GM19463 (cell line): ENCODE results near the gene TSPYL4.

ENCODE experiments used
- ATAC-seq: cut with Tn5 transposase; IDR thresholded peaks from one replicate; pipeline ENCODE4 v1.9.1; 2021; ENCODE audit warnings: mild to moderate bottlenecking, moderate library complexity; ENCODE audit not compliant: unreplicated experiment

Gene TSPYL4

DNA sequence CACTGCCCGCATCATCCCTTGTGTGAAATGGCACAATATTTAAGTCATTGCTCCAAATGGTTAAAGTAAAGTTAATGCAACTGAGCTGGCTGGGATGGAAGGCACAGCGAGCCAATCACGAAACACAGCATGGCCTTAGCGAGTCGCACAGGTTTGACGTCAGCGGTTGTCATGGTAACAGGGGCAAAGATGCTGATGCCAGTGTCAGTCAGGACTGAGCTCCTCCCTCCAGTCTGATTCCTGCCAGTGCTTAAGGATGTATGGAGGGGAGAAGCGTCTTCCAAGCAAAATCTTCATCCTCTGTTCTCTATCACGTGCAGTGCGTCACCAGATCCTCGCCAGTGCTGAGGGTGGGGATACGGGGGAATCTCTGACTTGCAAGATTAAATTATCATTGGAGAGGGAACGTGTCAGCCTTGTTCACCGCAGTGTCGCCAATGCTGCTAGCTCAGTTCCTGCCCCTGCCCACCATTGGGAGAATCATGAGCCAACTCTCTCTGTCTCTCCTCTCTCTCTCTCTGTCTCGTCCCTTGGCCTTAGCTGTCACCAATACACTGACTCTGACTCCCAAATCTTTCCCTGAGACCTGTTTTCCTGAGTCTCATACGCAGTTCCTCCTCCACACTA is 24.5 kb downstream of the TSPYL4 start:
- no peak for ATAC-seq

DNA sequence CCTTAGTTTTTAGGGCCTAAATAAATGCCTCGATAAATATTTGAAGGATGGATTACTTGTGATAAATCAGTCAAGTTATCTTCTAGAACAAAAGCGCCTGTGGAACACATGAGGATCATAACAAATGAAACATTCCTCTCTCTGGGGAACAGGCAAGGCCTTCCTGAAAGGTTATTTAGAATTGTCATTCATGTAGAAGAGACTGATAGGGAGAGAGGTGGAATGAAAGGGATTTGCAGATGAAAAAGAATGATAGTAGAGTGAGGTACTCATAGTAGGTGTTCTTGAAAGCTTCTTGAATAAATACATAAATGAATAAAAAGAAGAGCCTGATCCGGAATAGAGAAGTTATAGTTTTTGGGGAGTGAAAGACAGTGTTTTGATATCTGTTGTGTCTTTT is 30.5 kb downstream of the TSPYL4 start:
- no peak for ATAC-seq

DNA sequence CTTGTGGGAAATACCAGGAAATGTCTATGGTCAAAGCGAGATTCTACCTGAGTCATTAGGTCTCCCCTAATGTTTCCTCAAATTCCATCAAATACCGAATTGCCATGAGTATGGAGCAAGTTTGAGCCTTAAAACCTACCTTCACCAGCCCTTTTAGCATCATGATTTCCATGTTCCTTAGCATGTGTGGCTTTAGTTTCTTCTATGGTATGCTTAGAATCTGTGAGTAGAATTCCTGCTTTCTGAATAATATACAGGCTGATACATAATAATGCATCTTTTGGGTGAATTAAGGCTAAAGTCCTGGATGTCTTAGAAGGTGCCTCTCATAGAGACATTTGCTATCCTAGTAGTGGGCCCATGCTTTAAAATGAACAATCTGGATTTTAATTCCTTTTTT is 32.0 kb downstream of the TSPYL4 start:
- no peak for ATAC-seq

DNA sequence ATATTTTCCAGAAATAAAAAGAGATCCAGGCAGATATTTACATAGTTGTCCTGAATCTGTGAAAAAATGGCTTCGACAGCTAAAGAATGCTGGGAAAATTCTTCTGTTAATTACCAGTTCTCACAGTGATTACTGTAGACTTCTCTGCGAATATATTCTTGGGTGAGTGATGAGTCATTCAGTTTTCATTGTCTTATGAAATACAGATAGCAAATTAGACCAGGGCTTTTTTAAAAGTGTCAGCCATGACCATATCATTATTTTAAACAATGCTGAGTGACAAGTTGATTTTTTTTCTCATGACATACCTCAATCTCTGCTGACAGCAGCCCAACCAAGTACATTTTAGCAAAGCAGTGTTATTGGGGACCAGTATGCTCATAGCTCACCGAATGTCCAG is 32.8 kb downstream of the TSPYL4 start:
- ATAC-seq, result no peak

DNA sequence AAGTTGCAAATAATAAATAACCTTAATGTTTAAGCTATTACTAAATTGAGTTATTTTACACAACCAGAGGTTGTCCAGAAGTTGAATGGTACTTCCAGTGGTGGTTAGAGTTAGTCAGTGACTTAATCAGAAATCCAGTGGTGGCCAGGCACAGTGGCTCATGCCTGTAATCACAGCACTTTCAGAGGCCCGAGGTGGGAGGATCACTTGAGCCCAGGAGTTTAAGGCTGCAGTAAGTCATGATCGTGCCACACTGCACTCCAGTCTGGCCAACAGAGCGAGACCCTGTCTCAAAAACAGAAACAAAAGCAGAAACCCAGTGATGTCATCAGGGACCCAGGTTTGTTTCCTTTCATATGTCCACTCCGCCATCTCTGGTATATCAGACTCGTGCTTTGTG is 35.0 kb downstream of the TSPYL4 start:
- no peak for ATAC-seq

DNA sequence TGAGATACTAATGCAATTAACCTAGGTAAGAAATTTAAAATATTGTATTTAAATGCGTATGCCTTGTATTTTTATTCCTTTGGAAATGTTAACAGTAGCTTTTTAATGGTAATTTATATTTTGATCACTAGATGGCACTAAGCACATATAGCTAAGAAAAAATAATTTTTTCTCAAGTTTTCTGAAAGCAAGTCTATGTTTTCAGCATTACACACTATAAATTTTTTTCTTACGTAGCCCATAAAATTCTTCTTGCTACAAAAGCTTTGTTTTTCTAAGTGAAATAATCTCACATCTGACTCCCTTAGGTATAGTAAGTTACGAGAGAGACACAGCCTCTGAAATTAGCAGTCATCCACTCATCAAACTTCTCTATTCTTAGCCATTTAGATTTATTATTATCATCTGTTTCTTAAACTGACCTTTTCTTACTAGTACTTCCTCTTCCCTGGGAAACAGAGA is 35.7 kb downstream of the TSPYL4 start:
- ATAC-seq, result no peak

DNA sequence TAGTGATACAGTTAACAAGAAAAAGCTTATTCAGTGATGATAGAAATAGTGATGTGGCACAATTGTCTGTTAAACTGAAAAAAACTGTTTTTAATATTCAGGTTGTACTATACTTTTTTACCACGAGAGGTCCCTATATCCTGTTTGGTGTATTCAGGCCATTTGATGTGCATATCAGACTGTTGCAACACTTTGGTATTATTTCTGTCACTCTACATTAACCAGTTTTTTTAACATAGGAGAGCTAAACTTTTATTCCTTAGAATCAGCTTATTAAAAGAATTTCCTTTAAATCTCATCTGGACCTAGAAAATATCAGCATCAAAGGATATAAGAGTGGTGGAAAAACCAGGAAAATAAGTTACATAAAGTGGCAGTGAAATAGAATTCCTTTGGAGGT is 36.8 kb downstream of the TSPYL4 start:
- ATAC-seq, result no peak

DNA sequence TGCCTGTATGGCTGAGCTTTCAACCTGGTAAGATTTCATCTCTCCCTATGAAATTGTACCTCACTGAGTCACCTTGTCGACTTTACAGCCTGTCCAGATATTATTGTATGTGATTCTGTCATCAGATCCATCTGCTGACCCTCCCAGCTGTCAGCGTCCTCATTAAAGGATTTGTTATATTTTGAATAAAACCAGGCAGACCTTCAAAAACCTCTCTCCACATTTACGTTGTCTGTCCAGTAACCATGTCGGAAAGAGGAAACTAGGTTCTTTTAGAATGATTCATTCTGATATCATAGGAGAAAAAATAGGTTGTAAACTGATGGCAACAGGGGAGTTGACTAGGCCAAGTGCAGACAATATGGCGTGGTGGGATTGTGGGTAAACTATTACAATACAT is 38.5 kb downstream of the TSPYL4 start:
- no peak for ATAC-seq

DNA sequence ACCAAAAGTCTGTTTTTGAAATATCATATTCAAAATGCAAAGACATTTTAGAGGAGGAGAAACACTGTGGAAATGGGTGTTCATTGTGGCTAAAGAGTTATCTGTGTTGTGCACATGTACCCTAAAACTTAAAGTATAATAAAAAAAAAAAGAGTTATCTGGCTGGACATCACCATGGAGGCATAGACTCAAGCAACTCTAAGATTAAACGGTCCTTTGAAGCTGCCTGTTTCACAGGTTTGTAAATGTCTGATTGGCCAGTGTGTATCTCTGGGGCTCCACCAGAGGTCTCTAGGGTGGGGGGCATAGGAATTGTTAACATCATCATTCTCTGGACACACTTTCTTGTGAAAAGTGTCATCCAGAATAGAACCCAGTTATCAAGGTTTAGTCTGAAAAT is 39.2 kb downstream of the TSPYL4 start:
- no peak for ATAC-seq

DNA sequence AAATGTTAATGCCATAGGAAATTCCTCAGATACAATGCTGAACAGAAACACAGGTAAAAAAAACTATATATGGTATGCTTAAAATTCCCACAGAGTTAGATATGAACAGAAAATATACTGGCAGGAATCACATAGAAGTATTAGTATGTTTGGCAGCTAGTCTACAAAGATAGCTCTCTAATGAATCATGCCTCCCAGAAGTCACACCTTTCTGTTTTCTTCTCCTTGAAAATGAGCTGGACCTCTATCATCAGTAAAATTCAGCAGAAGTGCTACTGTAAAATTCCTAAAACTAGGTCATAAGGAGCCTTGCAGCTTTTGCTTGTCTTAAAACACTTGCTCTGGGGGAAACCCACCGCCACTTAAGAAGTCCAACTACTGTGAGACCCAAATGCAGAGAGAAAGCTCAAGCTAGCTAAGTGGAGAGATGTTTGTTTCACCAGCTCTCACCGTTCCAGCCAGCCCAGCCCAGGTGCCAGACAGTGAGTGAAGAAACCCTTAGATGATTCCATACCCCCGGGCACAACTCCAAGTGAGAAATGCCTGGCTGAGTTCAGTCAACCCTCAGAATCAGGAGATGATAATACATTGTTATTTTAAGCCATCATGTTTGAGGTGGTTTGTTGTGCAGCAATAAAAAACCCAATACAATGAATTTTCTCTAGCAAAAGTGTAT is 43.0 kb downstream of the TSPYL4 start:
- ATAC-seq, result no peak

DNA sequence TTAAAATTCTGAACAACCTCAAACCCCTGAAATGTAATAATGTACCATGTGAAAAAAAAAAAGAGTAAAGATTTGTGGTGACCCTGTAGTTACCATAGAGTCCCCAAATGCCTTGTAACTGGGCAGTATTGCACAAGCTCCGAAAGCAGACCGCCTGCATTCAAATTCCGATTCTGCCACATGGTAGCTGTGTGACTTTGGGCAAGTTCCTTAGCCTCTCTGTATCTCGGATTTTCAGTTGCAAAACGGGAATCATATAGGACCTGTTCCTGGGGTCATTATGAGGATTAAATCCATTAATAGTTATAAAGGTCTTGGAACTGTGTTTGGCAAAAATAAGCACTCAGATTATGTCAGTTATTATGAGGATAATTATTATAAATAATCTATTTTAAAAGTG is 43.6 kb downstream of the TSPYL4 start:
- no peak for ATAC-seq

DNA sequence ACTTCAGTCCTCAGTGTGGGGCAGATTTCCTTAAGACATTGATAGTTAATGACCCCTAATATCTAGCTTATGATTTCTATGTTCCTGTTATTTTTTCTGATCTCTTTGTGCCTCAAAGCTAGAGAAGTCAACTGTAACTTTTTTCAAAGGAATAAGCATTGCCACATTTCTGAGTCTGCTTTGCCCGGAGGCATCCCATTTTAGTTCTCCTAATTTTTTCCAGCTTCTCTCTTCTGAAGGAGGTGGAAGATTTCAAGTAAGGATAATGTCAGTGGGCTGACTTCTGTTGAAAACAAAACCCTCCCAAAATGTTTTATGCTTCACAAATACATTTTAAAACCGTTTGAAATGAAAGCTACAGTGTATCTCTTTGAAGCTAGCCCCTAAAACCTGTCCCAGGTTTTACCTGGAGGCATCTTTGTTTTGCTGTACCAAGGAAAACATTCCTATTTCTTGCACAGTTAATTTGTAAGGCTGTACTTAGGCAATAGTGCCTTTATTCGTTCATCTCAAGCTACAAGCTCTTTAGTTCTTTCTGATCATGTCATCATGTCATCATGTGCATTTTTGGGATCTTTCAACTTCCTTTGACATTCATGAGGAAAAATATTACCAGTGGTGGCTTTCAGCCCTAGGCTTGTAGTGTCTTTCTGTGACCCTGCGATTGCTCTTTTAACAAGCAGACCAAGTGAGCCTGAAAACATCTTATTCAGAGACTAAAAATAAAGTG is 45.7 kb downstream of the TSPYL4 start:
- ATAC-seq, result no peak

DNA sequence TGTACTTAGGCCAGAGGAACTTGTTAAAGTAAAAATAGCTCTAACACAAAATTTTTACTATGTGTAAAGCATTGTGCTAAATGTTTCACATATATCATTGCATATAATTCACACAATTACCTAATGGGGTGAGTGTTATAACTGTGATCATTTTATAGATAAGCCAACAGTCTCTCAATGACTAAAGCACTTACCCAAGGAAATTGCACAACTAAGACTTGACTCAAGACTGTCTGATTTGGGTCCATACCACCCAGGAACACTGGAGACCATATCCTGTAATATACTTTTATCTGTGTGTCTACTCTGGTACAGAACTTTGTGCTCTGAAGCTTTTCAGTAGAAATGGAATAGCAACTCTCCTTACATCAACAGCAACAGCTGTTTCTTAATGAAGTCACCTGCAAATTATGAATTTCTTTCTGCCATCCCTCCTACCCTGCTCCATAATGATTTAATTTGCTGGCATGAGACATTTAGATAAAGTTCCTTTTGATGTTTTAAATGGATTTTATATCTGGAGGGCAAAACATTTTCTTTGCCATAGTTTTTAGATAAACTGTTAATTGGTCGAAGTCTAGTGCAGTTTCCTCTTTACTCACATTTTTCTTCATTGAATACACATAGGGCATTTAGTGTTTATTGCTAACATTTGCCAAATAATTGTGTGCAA is 47.5 kb downstream of the TSPYL4 start:
- ATAC-seq, result no peak

DNA sequence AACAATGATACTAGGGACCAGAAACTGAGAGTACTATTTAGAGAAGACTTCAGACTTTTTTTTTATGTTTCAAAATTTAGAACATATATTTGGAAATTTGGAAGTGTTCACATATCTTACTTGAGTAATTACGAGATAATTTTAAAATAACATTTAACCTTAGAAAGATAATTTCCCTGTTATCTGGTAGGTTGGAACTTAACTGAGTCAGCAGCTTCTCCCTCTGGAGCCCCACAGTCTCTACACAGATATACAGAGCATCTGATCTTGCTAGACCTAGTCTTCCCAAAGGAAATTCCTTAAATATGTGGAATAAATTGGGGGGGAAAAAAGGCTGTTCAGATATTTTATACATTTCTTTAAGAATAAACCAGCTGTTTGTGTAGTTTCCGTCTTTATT is 48.6 kb downstream of the TSPYL4 start:
- ATAC-seq, result no peak

DNA sequence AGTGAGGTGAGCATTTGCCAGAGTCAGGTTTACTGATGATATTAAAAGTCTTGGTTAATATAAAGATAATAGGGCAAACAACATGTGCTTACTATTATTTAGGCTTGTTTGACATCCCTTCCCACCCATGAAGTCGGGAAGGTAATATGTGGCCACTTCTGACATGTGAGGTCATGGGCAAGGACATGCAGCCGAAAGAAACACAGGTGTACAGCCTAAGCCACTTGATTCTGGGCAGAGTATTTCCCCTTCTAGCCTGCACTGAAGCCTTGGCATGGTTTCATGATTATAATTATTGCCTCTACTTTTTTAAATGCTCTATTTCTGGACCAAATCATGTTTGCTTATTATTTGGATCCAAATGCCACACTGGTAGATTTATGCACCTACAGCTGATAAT is 52.3 kb downstream of the TSPYL4 start:
- no peak for ATAC-seq

DNA sequence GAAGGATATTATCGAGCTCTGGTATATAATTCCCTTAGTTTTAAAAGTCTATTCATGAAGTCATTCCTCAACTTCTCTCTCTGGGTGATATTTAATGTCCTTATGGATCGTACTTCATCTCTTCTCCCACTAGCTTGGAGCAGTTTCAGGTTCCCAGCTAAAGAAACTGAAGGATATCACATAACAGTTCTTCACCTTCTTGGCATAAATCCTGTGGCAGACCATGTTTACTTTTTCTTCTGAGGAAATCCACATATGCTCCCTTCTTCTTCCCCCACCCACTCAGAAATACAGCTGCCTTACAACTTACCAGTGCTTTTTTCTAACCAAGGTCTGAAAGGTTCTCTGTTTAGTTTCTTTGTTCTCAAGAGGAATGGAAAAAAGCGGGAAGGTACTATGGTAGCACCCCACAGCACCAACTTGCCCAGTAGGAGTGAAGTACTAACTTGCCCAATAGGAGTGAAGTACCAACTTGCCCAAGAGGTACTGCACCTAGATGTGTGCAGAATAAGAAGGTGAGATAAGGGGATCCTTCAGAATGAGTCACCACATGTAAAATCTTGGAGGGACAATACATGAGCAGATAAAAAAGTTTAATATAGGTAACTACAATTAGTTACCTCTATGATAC is 53.1 kb downstream of the TSPYL4 start:
- no peak for ATAC-seq
